C4-2B (cell line): Measurements from ENCODE around the gene ID2.

ENCODE experiments used
- H3K27ac ChIP-seq: fragments of 450-650 bp; 2 replicates; pipeline ENCODE4 v1.5.1; 2017
- ZFX ChIP-seq: fragments of 450-650 bp; IDR thresholded peaks from 2 replicates; pipeline ENCODE4 v1.6.1; 2017
- TF ChIP-seq, protein P1 (sequence below): fragments of 450-650 bp; conservative IDR thresholded peaks from 2 replicates; pipeline ENCODE4 v1.5.1; 2017; ENCODE audit warnings: mild to moderate bottlenecking

Gene ID2

DNA sequence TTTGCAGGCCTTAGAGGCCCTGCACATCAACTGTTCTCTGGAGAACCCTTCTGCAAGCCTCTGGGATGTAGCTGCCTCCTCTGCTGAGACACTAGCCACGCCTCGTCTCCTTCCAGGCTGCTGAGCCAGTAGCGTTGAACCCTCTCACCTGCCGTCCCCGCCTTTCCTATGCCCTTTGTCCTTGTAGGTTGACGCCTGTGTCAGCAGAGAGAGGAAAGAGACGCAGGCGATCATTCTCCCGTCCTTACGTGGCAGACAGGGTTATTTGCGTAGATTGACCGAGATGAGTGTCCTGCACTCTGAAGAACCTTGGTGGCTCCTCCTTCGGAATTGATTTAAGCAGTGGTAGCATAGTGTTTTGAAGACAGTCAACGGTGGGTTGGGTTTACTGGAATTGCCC is 27.8 kb downstream of the ID2 start:
- no peak overlapping the region for H3K27ac ChIP-seq
- no peak for TF ChIP-seq ZFX
- TF ChIP-seq, protein P1, sequence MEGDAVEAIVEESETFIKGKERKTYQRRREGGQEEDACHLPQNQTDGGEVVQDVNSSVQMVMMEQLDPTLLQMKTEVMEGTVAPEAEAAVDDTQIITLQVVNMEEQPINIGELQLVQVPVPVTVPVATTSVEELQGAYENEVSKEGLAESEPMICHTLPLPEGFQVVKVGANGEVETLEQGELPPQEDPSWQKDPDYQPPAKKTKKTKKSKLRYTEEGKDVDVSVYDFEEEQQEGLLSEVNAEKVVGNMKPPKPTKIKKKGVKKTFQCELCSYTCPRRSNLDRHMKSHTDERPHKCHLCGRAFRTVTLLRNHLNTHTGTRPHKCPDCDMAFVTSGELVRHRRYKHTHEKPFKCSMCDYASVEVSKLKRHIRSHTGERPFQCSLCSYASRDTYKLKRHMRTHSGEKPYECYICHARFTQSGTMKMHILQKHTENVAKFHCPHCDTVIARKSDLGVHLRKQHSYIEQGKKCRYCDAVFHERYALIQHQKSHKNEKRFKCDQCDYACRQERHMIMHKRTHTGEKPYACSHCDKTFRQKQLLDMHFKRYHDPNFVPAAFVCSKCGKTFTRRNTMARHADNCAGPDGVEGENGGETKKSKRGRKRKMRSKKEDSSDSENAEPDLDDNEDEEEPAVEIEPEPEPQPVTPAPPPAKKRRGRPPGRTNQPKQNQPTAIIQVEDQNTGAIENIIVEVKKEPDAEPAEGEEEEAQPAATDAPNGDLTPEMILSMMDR = no peak

DNA sequence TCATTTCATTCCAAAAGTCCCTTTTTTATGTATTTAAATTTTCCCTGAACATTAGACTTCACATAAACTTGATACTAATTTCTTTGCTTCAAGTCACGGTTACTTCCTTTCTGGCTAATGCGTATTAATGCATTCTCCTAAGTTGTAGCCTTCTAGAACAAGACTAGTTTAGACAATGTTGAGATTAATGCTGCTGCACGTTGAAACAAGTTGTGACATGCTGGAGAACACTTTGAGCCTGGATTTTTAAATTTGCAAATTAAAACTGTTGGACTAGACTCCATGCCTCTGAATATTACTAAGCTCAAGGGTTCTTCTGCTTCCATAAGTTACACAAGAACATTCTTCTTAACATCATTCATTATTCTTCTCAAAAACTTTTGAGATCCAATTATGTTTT is 29.1 kb downstream of the ID2 start:
- H3K27ac ChIP-seq = no peak overlapping the region
- TF ChIP-seq, protein P1 = no peak
- no peak for TF ChIP-seq ZFX

DNA sequence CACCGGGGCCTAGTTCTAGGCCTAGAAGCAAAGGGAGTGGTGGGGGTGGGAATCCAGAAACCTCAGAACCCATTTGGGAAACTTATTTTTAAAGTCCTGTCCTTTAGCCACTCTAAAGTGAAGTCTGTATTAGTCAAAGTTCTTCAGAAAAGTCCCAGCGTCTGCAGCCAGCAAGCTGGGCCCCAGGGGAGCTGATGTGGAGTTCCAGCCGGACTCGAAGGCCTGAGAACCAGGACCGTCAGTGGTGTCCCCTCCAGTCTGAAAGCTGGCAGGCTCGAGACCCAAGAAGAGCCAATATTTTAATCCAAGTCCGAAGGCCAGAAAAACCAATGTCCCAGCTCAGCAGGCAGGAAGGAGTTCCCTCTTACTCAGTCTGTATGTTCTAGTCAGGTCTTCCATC is 32.4 kb downstream of the ID2 start:
- TF ChIP-seq, protein P1 = no peak
- no peak for TF ChIP-seq ZFX
- H3K27ac ChIP-seq = no peak overlapping the region

DNA sequence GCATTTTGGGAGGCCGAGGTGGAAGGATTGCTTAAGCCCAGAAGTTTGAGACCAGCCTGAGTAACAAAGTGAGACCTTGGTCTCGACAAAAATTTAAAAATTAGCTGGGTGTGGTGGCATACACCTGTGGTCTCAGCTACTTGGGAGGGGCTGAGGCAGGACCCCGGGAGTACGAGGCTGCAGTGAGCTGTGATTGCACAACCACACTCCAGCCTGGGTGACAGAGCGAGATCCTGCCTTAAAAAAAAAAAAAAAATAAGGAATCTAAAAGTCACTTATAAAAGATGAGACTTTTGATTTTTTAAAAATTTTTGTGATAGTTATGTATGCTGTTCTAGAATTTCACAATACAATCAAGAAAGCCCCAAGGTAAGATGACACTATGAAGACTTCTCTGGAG is 33.1 kb downstream of the ID2 start:
- TF ChIP-seq, protein P1 = no peak
- TF ChIP-seq ZFX = no peak
- no peak overlapping the region for H3K27ac ChIP-seq

DNA sequence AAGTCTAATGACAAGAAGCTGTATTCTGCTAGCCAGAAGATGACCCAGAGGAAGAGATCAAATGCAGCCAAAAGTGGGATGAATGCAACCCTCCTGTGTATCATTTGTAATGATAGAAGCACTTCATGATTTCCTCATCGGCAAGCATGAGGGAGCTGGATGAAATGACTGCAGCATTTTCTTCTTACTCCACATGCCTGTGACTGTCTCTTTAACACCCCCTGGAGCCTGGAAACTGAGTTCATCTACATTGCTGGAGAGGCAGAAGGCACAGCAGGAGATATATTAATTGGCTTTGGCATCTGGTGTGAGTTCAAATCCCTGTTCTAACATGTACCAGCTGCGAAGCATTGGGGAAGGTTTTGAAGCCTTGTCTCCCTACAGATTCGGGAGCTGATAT is 37.7 kb downstream of the ID2 start:
- H3K27ac ChIP-seq = no peak overlapping the region
- TF ChIP-seq ZFX = no peak
- TF ChIP-seq, protein P1 = no peak

DNA sequence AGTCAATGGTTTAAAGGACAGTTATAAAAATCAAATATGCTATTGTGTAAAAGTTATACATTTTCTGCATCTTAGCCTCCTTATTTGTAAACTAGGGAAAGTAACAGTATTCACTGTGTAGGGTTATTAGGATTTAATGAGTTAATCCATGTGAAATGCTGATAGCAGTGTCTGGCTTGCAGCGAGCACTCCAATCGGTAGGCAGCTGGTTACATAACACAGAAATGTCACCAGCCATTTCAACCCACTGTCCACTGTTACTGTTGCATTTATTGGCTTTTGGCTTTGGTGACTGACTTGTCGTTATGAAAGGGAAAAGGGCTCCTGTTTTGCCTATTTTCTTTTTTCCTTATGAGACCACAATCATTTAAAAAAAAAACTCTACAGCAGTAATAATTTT is 38.9 kb downstream of the ID2 start:
- no peak overlapping the region for H3K27ac ChIP-seq
- TF ChIP-seq, protein P1 = no peak
- TF ChIP-seq ZFX = no peak

DNA sequence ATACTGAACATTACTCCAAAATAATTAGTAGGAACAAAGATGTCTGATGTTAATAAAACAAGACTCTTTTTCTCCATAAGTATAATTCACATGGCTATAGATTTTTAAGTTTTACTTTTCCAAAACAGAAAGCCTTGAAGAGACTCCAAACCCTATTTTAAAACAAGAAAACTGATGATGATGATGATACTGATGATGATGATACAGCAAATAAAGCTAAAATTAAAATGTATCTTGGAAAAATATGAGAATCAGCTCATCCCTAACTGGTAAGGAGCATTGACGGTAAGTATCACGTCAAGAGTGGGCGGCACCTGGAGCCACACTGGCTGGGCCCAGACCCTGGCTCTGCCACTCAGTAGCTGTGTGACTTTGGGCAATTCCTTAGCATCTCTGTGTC is 39.6 kb downstream of the ID2 start:
- TF ChIP-seq, protein P1 = no peak
- TF ChIP-seq ZFX = no peak
- H3K27ac ChIP-seq = no peak overlapping the region
